DND-41 (cell line): ENCODE results near the gene FGF14.
"Not testable (repeated sequence)": the region's sequence is repeated elsewhere in the genome, so short reads cannot be mapped to it uniquely, and the experiment has no call there.

ENCODE experiments used
- CTCF ChIP-seq: IDR thresholded peaks from 2 replicates; pipeline ENCODE4 v1.5.1; 2012; ENCODE audit warnings: borderline replicate concordance, low read length, moderate library complexity, mild to moderate bottlenecking; ENCODE audit not compliant: poor library complexity, severe bottlenecking; ENCODE audit errors: extremely low read depth
- EZH2 ChIP-seq: IDR thresholded peaks from 3 replicates; pipeline ENCODE4 v1.6.1; 2012; ENCODE audit warnings: borderline replicate concordance, low read depth, mild to moderate bottlenecking, moderate library complexity, low read length, inconsistent platforms; ENCODE audit not compliant: severe bottlenecking

GRCh38 chr13:102093288-102093687, 308.6 kb downstream of the FGF14 start:
- not testable (repeated sequence) for TF ChIP-seq EZH2, CTCF
